ENCODE results near the gene SLC30A3.

The SLC30A3 gene

DNA sequence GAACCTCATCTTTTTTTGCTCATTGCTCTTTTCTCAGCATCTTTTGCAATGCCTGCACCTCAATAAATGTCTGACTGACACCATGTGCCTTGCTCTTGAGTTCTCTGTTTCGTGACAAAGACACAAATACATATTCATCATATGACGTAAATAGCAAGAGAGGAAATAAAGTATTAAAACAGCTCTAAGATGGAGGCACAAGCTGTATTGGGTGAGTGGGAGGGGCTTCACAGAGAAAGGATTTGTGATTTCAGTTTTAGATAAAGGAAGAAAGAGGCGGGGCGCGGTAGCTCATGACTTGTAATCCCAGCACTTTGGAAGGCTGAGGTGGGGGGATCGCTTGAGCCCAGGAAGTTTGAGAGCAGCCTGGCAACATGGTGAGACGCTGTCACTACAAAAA, 42.8 kb downstream of the SLC30A3 start:
- no peak overlapping the region for H3K9ac ChIP-seq (ENCODE audit: low read depth, low read length)
- H3K4me2 ChIP-seq (ENCODE audit: low read length) = no peak overlapping the region
- H3K27me3 ChIP-seq (ENCODE audit: control insufficient read depth, insufficient read depth, low read length) = no peaks in the 10 kb centered on the region
- no peak overlapping the region for H3K4me3 ChIP-seq (ENCODE audit: low read length)
- no peaks in the 10 kb centered on the region for H3K9me3 ChIP-seq (replicated peaks; ENCODE audit: low read length)
- H3K4me1 ChIP-seq (ENCODE audit: control insufficient read depth, insufficient read depth, low read length) = peaks cover 13% of the 10 kb centered on the region
- peaks cover 60% of the 10 kb centered on the region for H3K36me3 ChIP-seq (ENCODE audit: insufficient read depth, low read length)

DNA sequence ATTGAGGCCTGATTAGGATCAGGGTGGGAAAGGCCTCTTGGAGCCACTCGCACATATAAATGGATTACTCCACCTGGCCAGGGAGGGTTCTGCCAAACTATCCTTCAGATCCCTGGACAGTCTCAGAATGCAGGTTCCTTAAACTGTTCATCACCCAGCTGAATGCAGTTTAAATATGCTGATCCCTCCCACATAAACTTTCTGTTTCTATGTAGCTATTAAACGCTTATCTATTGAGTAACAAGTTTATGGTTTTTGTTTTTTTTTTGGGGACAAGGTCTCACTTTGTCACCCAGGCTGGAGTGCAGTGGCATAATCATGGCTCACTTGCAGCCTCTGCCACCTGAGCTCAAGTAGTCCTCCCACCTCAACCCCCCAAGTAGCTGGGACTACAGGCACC, 43.8 kb downstream of the SLC30A3 start:
- peaks cover 13% of the 10 kb centered on the region for H3K4me1 ChIP-seq (ENCODE audit: control insufficient read depth, insufficient read depth, low read length)
- no peak overlapping the region for H3K9ac ChIP-seq (ENCODE audit: low read depth, low read length)
- H3K4me2 ChIP-seq (ENCODE audit: low read length) = peak overlapping the region; percentile 99
- no peaks in the 10 kb centered on the region for H3K9me3 ChIP-seq (replicated peaks; ENCODE audit: low read length)
- H3K36me3 ChIP-seq (ENCODE audit: insufficient read depth, low read length) = peaks cover 51% of the 10 kb centered on the region
- no peaks in the 10 kb centered on the region for H3K27me3 ChIP-seq (ENCODE audit: control insufficient read depth, insufficient read depth, low read length)
- no peak overlapping the region for H3K4me3 ChIP-seq (ENCODE audit: low read length)

DNA sequence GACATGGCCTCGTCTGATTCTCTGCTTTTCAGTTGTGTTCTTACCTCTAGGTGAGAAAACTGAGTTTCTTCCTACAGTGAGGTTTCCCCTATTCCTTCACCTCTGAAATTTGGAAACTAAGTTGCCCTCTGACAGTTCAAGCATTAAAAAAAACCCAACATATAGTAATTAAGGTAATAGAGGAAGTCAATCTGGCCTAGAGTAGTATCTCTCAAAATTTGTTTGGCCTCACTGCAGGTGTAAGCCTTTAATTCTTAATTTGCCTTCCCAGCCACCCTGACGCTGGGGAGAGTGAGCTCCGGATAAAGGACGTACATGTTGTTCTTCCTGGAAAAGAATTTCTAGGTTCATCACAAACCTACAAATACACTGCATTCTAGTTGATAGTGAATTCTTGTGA, 44.2 kb downstream of the SLC30A3 start:
- H3K4me1 ChIP-seq (ENCODE audit: control insufficient read depth, insufficient read depth, low read length) = peaks cover 13% of the 10 kb centered on the region
- H3K9me3 ChIP-seq (replicated peaks; ENCODE audit: low read length) = no peaks in the 10 kb centered on the region
- H3K27me3 ChIP-seq (ENCODE audit: control insufficient read depth, insufficient read depth, low read length) = no peaks in the 10 kb centered on the region
- H3K36me3 ChIP-seq (ENCODE audit: insufficient read depth, low read length) = peaks cover 47% of the 10 kb centered on the region
- peak overlapping the region; percentile 99 for H3K4me2 ChIP-seq (ENCODE audit: low read length)
- H3K9ac ChIP-seq (ENCODE audit: low read depth, low read length) = peak overlapping the region; percentile 94
- peak overlapping the region; percentile 99 for H3K4me3 ChIP-seq (ENCODE audit: low read length)

DNA sequence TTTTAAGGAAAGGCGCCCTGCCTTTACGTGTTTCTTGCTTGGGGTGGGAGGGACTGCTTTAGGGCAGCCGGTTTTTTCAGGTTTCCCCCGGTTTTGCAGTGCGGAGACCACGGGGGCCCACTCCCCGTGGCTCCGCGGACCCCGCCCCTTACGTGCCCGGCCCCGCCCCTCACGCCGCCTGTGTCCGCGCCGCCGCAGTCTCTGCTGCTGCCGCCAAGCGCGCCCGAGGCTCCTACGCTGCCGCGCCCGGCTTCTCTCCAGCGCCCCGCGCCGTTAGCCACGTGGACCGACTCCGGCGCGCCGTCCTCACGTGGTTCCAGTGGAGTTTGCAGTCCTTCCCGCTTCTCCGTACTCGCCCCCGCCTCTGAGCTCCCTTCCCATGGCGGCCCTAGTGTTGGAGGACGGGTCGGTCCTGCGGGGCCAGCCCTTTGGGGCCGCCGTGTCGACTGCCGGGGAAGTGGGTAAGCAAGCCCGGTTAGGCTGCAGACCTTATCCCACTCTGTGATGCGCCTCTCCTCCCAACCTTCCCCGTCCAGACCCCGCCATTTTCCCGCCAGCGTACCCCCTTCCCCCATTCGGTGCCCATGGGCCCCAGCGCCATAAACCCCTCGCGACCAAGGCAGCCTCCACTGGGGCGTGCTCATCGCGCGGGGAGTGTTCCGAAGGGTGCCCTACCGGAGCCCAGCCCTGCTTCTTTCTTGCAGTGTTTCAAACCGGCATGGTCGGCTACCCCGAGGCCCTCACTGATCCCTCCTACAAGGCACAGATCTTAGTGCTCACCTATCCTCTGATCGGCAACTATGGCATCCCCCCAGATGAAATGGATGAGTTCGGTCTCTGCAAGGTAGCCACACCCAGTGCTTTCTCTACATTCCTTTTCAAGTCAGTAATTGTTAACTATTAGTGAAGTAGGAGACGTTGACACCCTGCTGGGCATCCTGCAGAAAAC, 45.4 kb downstream of the SLC30A3 start, which contains the start of gene CAD:
CAD (plus strand) TSS at position 197 of the 949 bp plus-strand sequence; CDS start at position 380, 183 bp downstream.
- Histone ChIP-seq H3K36me3 (ENCODE audit: insufficient read depth, low read length) (peaks cover 37% of the 10 kb centered on the region), H3K9me3 (replicated peaks; ENCODE audit: low read length) (no peaks in the 10 kb centered on the region), H3K27me3 (ENCODE audit: control insufficient read depth, insufficient read depth, low read length) (no peaks in the 10 kb centered on the region), H3K4me1 (ENCODE audit: control insufficient read depth, insufficient read depth, low read length) (peaks cover 20% of the 10 kb centered on the region), H3K4me3 (ENCODE audit: low read length) (peak within 1 kb of the TSS; percentile 99), H3K4me2 (ENCODE audit: low read length) (peak within 1 kb of the TSS; percentile 99), H3K9ac (ENCODE audit: low read depth, low read length) (peak within 1 kb of the TSS; percentile 94)

DNA sequence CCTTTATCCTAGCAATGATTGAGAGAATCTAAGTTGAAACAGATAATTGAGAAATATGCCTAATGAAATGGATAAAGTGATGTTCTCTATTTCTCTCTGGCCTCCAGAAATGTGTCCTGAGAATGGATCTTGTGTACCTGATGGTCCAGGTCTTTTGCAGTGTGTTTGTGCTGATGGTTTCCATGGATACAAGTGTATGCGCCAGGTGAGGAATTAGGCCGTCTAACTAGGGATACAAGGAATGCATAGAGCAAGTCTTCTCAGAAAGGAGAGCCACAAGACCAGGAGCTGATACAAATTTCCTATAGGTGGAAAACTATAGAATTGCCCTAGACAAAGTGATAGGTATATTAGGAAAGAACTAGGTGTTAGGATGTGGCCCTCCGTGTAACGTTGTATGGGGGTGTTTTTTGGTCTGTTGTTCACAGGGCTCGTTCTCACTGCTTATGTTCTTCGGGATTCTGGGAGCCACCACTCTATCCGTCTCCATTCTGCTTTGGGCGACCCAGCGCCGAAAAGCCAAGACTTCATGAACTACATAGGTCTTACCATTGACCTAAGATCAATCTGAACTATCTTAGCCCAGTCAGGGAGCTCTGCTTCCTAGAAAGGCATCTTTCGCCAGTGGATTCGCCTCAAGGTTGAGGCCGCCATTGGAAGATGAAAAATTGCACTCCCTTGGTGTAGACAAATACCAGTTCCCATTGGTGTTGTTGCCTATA, 46.3 kb downstream of the SLC30A3 start:
- Histone ChIP-seq H3K4me3 (ENCODE audit: low read length) (peak overlapping the region; percentile 99), H3K9me3 (replicated peaks; ENCODE audit: low read length) (no peaks in the 10 kb centered on the region), H3K9ac (ENCODE audit: low read depth, low read length) (peak overlapping the region; percentile 94)

DNA sequence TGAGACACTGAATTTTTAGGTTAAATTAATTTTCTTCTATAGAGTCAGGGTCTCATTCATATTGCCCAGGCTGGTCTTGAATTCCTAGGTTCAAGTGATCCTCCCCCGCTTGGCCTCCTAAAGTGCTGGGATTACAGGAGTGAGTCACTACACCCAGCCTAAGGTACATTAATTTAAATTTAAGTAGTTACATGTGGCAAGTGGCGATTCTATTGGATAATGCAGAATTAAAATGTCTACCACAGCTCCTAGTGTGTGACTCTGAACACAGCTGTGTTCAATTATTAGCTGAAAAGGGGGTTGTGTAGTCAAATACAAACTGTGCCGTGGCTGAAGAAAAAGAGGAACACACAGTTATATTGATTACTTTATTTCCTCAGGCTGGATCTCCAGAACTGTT, 47.9 kb downstream of the SLC30A3 start:
- H3K9me3 ChIP-seq (replicated peaks; ENCODE audit: low read length) = no peaks in the 10 kb centered on the region
- no peak overlapping the region for H3K4me2 ChIP-seq (ENCODE audit: low read length)
- peaks cover 25% of the 10 kb centered on the region for H3K4me1 ChIP-seq (ENCODE audit: control insufficient read depth, insufficient read depth, low read length)
- H3K9ac ChIP-seq (ENCODE audit: low read depth, low read length) = no peak overlapping the region
- H3K36me3 ChIP-seq (ENCODE audit: insufficient read depth, low read length) = peaks cover 23% of the 10 kb centered on the region
- no peaks in the 10 kb centered on the region for H3K27me3 ChIP-seq (ENCODE audit: control insufficient read depth, insufficient read depth, low read length)
- no peak overlapping the region for H3K4me3 ChIP-seq (ENCODE audit: low read length)

More for the DNA sequence above, 46.3 kb downstream of the SLC30A3 start:
- Histone ChIP-seq H3K4me1 (ENCODE audit: control insufficient read depth, insufficient read depth, low read length) (peaks cover 20% of the 10 kb centered on the region), H3K4me2 (ENCODE audit: low read length) (peak overlapping the region; percentile 99), H3K27me3 (ENCODE audit: control insufficient read depth, insufficient read depth, low read length) (no peaks in the 10 kb centered on the region), H3K36me3 (ENCODE audit: insufficient read depth, low read length) (peaks cover 31% of the 10 kb centered on the region)

DNA sequence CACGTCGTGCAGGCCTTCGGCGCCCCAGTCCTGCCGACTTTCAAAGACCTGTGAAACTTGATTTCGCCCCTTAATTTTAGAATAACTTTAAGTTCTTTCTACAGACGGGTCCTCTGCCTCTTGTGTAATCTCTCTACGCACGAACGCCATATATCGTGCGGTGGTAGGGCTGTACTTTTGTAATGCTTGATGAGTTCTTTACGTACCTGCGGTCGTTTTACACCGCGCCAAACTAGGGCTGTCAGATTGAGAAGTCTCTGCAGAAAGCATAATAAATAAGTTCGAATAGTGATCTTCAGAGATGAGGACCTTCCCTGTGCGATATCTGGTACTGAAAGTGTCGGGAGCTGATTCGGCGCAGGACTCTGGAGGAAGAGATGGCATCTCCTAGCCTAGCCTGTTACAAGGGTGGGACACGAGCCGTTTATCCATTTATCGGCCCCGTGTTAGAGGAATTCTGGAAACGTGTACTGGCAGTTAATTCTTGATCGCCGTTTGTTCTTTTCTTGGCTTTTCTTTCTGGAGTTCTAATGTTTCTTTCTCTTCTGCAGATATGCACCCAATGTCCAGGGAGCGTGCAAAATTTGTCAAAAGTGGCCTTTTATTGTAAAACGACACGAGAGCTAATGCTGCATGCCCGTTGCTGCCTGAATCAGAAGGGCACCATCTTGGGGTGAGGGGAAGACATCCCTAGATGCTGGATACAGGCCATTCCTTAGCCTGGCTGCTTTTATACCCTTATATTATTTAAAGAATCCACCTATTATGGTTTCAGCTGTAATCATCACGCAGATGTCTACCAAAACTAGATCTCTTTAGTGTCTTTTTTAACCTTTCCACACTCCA, 50.0 kb downstream of the SLC30A3 start:
- Histone ChIP-seq H3K4me1 (ENCODE audit: control insufficient read depth, insufficient read depth, low read length) (peaks cover 17% of the 10 kb centered on the region), H3K9ac (ENCODE audit: low read depth, low read length) (peak overlapping the region; percentile 98), H3K36me3 (ENCODE audit: insufficient read depth, low read length) (peaks cover 18% of the 10 kb centered on the region)

DNA sequence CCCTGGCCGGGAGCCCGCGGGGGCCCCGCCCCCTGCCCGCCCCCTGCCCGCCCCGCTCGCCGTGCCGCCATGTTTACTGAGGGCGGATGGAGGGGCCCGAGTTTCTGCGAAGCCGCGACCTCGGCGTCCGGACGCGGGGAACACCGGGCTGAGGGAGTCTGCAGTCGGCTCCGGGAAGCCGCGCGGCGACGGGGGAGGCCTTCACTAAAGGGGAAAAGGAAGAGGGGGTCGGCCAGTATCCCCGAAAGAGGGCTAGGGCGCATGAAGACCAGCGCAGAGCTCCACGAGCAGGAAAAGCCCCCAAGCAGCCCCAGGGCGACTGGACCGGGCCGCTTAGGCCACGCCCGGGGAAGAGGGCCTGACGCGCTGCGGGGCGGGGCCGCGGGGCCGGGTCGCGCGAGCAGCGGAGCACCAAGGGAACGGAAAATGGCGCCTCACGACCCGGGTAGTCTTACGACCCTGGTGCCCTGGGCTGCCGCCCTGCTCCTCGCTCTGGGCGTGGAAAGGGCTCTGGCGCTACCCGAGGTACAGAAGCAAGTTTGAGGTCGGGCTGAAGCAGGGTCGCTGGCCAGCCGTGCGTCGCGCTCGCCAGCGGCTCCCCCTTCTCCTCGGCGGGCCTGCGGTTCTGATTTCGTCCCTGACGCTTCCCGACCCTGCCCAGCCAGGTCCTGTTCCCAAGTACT, 50.8 kb downstream of the SLC30A3 start, which contains the start of the genes ATRAID and SLC5A6:
ATRAID (plus strand) TSS at position 99 of the 683 bp plus-strand sequence; CDS start at position 427, 328 bp downstream.
SLC5A6 (minus strand) TSS at position 326 of the 683 bp plus-strand sequence. CDS start 4,618 bp downstream, outside the sequence.
- peak within 1 kb of the TSS; percentile 98 for H3K9ac ChIP-seq (ENCODE audit: low read depth, low read length)
- H3K4me3 ChIP-seq (ENCODE audit: low read length) = peak within 1 kb of the TSS; percentile 91
- peaks cover 25% of the 10 kb centered on the region for H3K36me3 ChIP-seq (ENCODE audit: insufficient read depth, low read length)
- no peaks in the 10 kb centered on the region for H3K27me3 ChIP-seq (ENCODE audit: control insufficient read depth, insufficient read depth, low read length)
- H3K4me2 ChIP-seq (ENCODE audit: low read length) = peak within 1 kb of the TSS; percentile 81
- H3K4me1 ChIP-seq (ENCODE audit: control insufficient read depth, insufficient read depth, low read length) = peaks cover 16% of the 10 kb centered on the region
- H3K9me3 ChIP-seq (replicated peaks; ENCODE audit: low read length) = no peaks in the 10 kb centered on the region

More for the DNA sequence above, 50.0 kb downstream of the SLC30A3 start:
- Histone ChIP-seq H3K4me3 (ENCODE audit: low read length) (peak overlapping the region; percentile 91), H3K27me3 (ENCODE audit: control insufficient read depth, insufficient read depth, low read length) (no peaks in the 10 kb centered on the region), H3K4me2 (ENCODE audit: low read length) (peak overlapping the region; percentile 81), H3K9me3 (replicated peaks; ENCODE audit: low read length) (no peaks in the 10 kb centered on the region)

DNA sequence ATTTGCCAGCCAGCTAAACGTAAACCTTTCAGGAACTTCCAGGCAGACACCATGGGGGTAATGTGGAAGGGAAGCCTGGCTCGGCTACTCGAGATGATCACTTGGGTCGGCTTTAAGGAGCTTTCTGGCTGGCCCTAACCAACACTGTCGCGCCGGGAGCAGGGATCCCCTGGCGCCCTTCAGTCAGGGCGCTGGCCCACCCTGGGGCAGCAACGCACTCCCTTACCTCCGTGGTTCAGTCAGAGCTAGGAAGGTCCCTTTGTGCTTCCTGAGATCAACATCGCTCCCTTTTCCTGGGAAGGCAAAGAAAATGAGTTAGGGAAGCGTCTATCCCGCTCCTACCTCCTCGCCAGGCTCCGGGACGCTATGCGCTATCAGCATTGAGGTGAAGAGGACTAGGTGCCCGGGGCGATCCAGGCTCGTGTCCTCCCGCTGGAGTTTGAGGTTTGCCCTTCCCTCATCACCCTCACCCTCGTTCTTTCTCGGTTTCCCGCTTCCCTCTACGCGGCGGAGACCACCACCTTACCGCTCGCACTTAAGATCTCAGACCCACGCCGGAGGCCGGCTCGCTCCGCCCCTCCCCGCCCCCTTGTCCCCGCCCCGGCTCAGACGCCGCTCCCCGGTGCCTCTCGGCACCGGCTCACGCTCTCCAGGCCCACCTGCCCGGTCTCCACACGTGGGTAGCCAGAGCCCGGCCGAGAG, 51.5 kb downstream of the SLC30A3 start:
- Histone ChIP-seq H3K36me3 (ENCODE audit: insufficient read depth, low read length) (peaks cover 32% of the 10 kb centered on the region), H3K4me3 (ENCODE audit: low read length) (peak overlapping the region; percentile 91)

More for the DNA sequence above, 51.5 kb downstream of the SLC30A3 start:
- H3K4me1 ChIP-seq (ENCODE audit: control insufficient read depth, insufficient read depth, low read length) = peaks cover 13% of the 10 kb centered on the region
- peak overlapping the region; percentile 81 for H3K4me2 ChIP-seq (ENCODE audit: low read length)
- H3K9me3 ChIP-seq (replicated peaks; ENCODE audit: low read length) = no peaks in the 10 kb centered on the region
- peak overlapping the region; percentile 98 for H3K9ac ChIP-seq (ENCODE audit: low read depth, low read length)
- no peaks in the 10 kb centered on the region for H3K27me3 ChIP-seq (ENCODE audit: control insufficient read depth, insufficient read depth, low read length)
